ENCODE data around the gene SAMD13. TPM values are rescaled to one million over a fixed set of nuclear protein-coding genes. Genes with fewer than 3 reads are reported as not detected.

SAMD13 gene
- total and polyA plus RNA-seq, 2 of the 8 experiments (the other 6 are each of a cell fraction or from before 2014, with no cell fraction given) = 0.86 to 2.3 TPM

- peak; percentile 56 for TF ChIP-seq CHD7 (IDR thresholded peaks at IDR 0.05; ENCODE audit: insufficient replicate concordance, low read length)
- no peak for TF ChIP-seq GTF2F1 (IDR thresholded peaks at IDR 0.05; ENCODE audit: borderline replicate concordance, low read depth, low read length)
- TF ChIP-seq KDM4A (IDR thresholded peaks at IDR 0.05; ENCODE audit: low read depth, low read length, severe bottlenecking) = no peak
- peak in 1 of 2 experiments; percentile 52; a peak in 1 of 3 replicates for TF ChIP-seq EP300 (IDR thresholded peaks at IDR 0.05; ENCODE audit: borderline replicate concordance in 1 of 2, low read depth in 2 of 2, low read length in 2 of 2)
- TF ChIP-seq POU5F1 (IDR thresholded peaks at IDR 0.05; ENCODE audit: low read depth, low read length) = no peak
- peak; percentile 12 for TF ChIP-seq NANOG (IDR thresholded peaks at IDR 0.05; ENCODE audit: insufficient read depth, low read depth, low read length, poor library complexity, severe bottlenecking)
- 0 out of 4 replicates have a peak, but pooled peaks of 1 of the 2 experiments have one; percentile 18 for TF ChIP-seq HDAC2 (IDR thresholded peaks at IDR 0.05; ENCODE audit: borderline replicate concordance in 1 of 2, low read depth in 2 of 2, low read length in 2 of 2)
- 0 out of 2 replicates have a peak, but pooled peaks have one; percentile 37 for TF ChIP-seq POLR2AphosphoS5 (IDR thresholded peaks at IDR 0.05; ENCODE audit: low read depth, low read length)
- TF ChIP-seq POLR2A (IDR thresholded peaks at IDR 0.05; ENCODE audit: control extremely low read depth in 1 of 2, low read depth in 2 of 2, low read length in 2 of 2) = no peak
- TF ChIP-seq TCF12 (IDR thresholded peaks at IDR 0.05; ENCODE audit: low read depth, low read length) = peak; percentile 94
Observed at GRCh38 chr1:84289169-84289785, 12.2 kb upstream of the SAMD13 start (continued).
